K562 (cell line): Measurements from ENCODE around the gene MTG1. TPM values are rescaled to one million over a fixed set of nuclear protein-coding genes. Genes with fewer than 3 reads are reported as not detected.

ENCODE experiments used
- ATAC-seq: fragments of 200-7000 bp; cut with Tn5 transposase; 3 replicates; pipeline ENCODE4 v1.9.1; 2020; ENCODE audit warnings: moderate library complexity
- BruUV-seq: library from RNA; stranded (reverse); fragments of 400-500 nt; replicated peaks from 2 replicates; lab custom pipeline; 2021; lab: Mats Ljungman, UMichigan
- CTCF ChIA-PET: fragments of 300-600 bp; formaldehyde crosslinking; extraction: SDS; loops from one replicate; lab custom pipeline; 2021; ENCODE audit warnings: low intra/inter-chr PET ratio; lab: Yijun Ruan, JAX
- POLR2A ChIA-PET: fragments of 300-600, 350-650 bp; sonication (Branson Sonifier 250); formaldehyde crosslinking; extraction: SDS; loops from one replicate; lab custom pipeline; 2021; ENCODE audit warnings: antibody characterized with exemption, inconsistent platforms; lab: Yijun Ruan, JAX
- DNase-seq, 4 experiments: peaks; one replicate each; pipeline versions ENCODE4 v3.0.0 to v3.0.0-alpha.2; 2011 to 2018; ENCODE audit warnings: low spot score in 3 of 4, mixed read lengths in 3 of 4; ENCODE audit errors: extremely low read depth in 1 of 4
- FAIRE-seq: peaks from 2 replicates; lab custom pipeline; 2011; peaks lifted over from hg19 to GRCh38; lab: Jason Lieb, UNC
- H2AFZ ChIP-seq: 2 replicates; pipeline ENCODE4 v1.6.0; 2011; ENCODE audit warnings: low read depth, low read length, control low read depth, inconsistent platforms
- H3K27ac ChIP-seq: fragments of 200-600 bp; 3 replicates; pipeline ENCODE4 v1.8.0; 2011; ENCODE audit warnings: low read depth, mild to moderate bottlenecking, control low read depth, inconsistent platforms, low read length, moderate library complexity, mixed read lengths; ENCODE audit errors: extremely low read depth
- H3K27me3 ChIP-seq, 2 experiments: fragments of 300-600 bp in 1 of 2; 2 replicates in 1 of 2; 3 replicates in 1 of 2; pipeline versions ENCODE4 v1.6.0 to v1.8.0; 2011; ENCODE audit warnings: inconsistent platforms in 2 of 2, low read length in 2 of 2, mild to moderate bottlenecking in 1 of 2, mixed read lengths in 1 of 2, moderate library complexity in 1 of 2; ENCODE audit not compliant: control insufficient read depth in 2 of 2, insufficient read depth in 2 of 2
- H3K36me3 ChIP-seq: fragments of 300-600 bp; 3 replicates; pipeline ENCODE4 v1.8.0; 2011; ENCODE audit warnings: mild to moderate bottlenecking, low read length, inconsistent platforms; ENCODE audit not compliant: control insufficient read depth, insufficient read depth
- H3K4me1 ChIP-seq, 2 experiments: fragments of 200-600 bp in 1 of 2; replicated peaks in 1 of 2; 2 replicates in 1 of 2; 3 replicates in 1 of 2; pipeline versions ENCODE4 v1.5.1 to v1.8.0; 2011; ENCODE audit warnings: inconsistent platforms in 2 of 2, low read length in 2 of 2, mild to moderate bottlenecking in 1 of 2, mixed read lengths in 1 of 2, moderate library complexity in 1 of 2; ENCODE audit not compliant: control insufficient read depth in 2 of 2, insufficient read depth in 2 of 2
- H3K4me2 ChIP-seq: 2 replicates; pipeline ENCODE4 v1.6.1; 2011; ENCODE audit warnings: low read length, control low read depth, inconsistent platforms, mixed read lengths; ENCODE audit not compliant: insufficient read depth
- H3K4me3 ChIP-seq: fragments of 200-600 bp; sonication (generic), shearing (Covaris generic); 2 replicates; pipeline ENCODE4 v1.5.1; 2016; ENCODE audit warnings: control low read depth, inconsistent platforms
- H3K79me2 ChIP-seq: fragments of 200-600 bp; 3 replicates; pipeline ENCODE4 v1.8.0; 2011; ENCODE audit warnings: low read length, inconsistent platforms; ENCODE audit not compliant: control insufficient read depth, insufficient read depth
- H3K9ac ChIP-seq, 2 experiments: 2 replicates each; pipeline versions ENCODE4 v1.6.0 to v1.6.1; 2011; ENCODE audit warnings: low read depth in 2 of 2, low read length in 2 of 2, control low read depth in 1 of 2, inconsistent platforms in 1 of 2, mild to moderate bottlenecking in 1 of 2, mixed read lengths in 1 of 2; ENCODE audit not compliant: insufficient read depth in 1 of 2
- H3K9me1 ChIP-seq: one replicate; pipeline ENCODE4 v1.6.0; 2011; ENCODE audit warnings: inconsistent platforms, mild to moderate bottlenecking, low read length, moderate library complexity; ENCODE audit not compliant: control insufficient read depth, insufficient read depth
- H3K9me3 ChIP-seq: replicated peaks from 2 replicates; pipeline ENCODE4 v1.5.1; 2011; ENCODE audit warnings: low read depth, low read length, inconsistent platforms; ENCODE audit not compliant: control insufficient read depth, insufficient read depth
- H4K20me1 ChIP-seq: replicated peaks from 2 replicates; pipeline ENCODE4 v1.6.1; 2011; ENCODE audit warnings: low read length, inconsistent platforms, mixed read lengths; ENCODE audit not compliant: control insufficient read depth, insufficient read depth
- MBD1 ChIP-seq: fragments of 250-450 bp; sonication (Bioruptor Pico); IDR thresholded peaks from 2 replicates; pipeline ENCODE4 v1.8.0; 2022; ENCODE audit warnings: inconsistent platforms
- PHF8 ChIP-seq: fragments of 200-600 bp; sonication (generic); IDR thresholded peaks from 2 replicates; pipeline ENCODE4 v1.6.1; 2012; ENCODE audit warnings: mixed run types, mild to moderate bottlenecking, inconsistent platforms, low read length, moderate library complexity, borderline replicate concordance
- RBFOX2 ChIP-seq: fragments of 200-400 bp; formaldehyde crosslinking; IDR thresholded peaks from 2 replicates; pipeline ENCODE4 v1.6.1; 2017; ENCODE audit warnings: low read depth, mild to moderate bottlenecking, low read length, moderate library complexity
- WGBS: fragments of 100-300 bp; shearing (Covaris generic); methylation state at CpG from one replicate; pipeline ENCODE4 v1.1.6; 2016; ENCODE audit warnings: low coverage, mixed read lengths; ENCODE audit not compliant: insufficient coverage; ENCODE audit errors: missing lambda C conversion rate; 5-methylcytosine and 5-hydroxymethylcytosine counted together
- in situ Hi-C: fragments of 300-500 bp; cut with MboI; formaldehyde crosslinking; loops from 4 replicates; pipeline ENCODE4 v1.15.0; 2018; ENCODE audit warnings: inconsistent platforms, mixed read lengths
- intact Hi-C: fragments of 100-400 bp; cut with micrococcal nuclease; formaldehyde crosslinking; loops from 2 replicates; pipeline ENCODE4 v1.14.2; 2022
- polyA plus RNA-seq, 8 experiments: library from polyadenylated mRNA; depleted of rRNA in 4 of 8; stranded (reverse) in 5 of 8; unstranded in 3 of 8; fragments of >200 nt; fragmentation: Nextera tagmentation in 2 of 8; fragmentation: Illumina TruSeq in 1 of 8; extraction: Ambion mirVana in 2 of 8; extraction: Trizol in 1 of 8; gene quantifications; 2 replicates each; pipeline versions ENCODE4 v1.2.1 to v1.2.3, GENCODE V29; 2011 to 2014; ENCODE audit warnings: inconsistent platforms in 1 of 8, missing spikeins in 1 of 8
- total RNA-seq, 7 experiments: library from RNA; depleted of rRNA in 6 of 7; stranded (reverse); fragments of >200 nt in 6 of 7; fragmentation: Illumina TruSeq in 2 of 7; extraction: Trizol in 2 of 7; gene quantifications; 2 replicates each; pipeline versions ENCODE4 v1.2.1 to v1.2.3, GENCODE V29; 2011 to 2021; ENCODE audit warnings: low replicate concordance in 1 of 7

The MTG1 gene
- total and polyA plus RNA-seq, 9 of the 15 experiments (the other 6 are each of a cell fraction or from before 2014, with no cell fraction given) = 2.8 to 28.2 (median 15.4) TPM

DNA sequence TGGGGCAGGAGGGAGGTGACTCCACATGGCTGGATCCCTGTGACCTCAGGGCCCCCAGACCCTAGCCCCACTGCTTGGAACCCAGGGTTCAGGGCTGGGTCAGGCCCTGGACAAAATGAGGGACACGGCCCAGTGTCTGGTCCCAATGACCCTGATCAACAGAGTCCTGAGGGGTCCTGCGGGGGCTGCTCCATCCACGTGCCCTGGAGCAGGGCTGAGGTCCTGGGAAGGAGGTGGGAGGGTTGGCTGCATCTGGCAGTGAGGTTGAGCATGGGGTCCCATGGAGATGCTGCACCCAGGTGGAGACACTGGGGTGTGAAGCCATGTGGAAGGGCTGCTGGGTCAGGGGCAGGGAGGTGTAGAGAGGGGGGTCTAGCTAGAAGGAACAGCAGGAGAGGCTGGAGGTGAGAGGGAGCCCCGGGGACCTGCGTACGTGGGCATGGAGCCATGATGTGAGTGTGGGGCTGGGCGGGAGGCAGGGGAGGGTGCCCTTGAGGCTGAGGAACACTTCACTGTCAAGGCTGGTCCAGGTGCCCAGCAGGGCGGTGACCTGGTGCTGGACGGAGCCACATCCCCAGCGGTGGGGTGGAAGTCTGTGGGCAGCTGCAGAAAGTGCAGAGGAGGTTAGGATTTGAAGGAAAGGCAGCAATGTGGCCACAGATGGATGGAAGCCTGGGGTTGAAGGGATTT is 60.4 kb downstream of the MTG1 start:
- Histone ChIP-seq H2AFZ (no peak overlapping the region), H3K27ac (no peak overlapping the region; the same call in 2 of the 3 replicates), H3K36me3 (no peaks in the 10 kb centered on the region), H4K20me1 (no peaks in the 10 kb centered on the region), H3K9ac (peak overlapping the region in 1 of 2 experiments; percentile 64; a peak in 3 of 4 replicates), H3K27me3 (peaks cover 0 to 40% of the 10 kb centered on the region in 2 experiments; a peak in 2 of 5 replicates), H3K9me1 (no peaks in the 10 kb centered on the region), H3K4me3 (peak overlapping the region; percentile 20; the same call in 1 of the 2 replicates), H3K79me2 (no peaks in the 10 kb centered on the region; the same call in 2 of the 3 replicates), H3K4me2 (peak overlapping the region; percentile 16; the same call in 1 of the 2 replicates), H3K4me1 (peaks cover 0 to 34% of the 10 kb centered on the region in 2 experiments; a peak in 2 of 5 replicates), H3K9me3 (no peaks in the 10 kb centered on the region)
- 2% methylated on average over 10 of the region's 10 CpGs for WGBS
- no peak for FAIRE-seq
- in situ Hi-C loops (no loop called here), intact Hi-C loops (no loop called here)
- no peak for DNase-seq
- BruUV-seq = no TSS peak
- ChIA-PET CTCF (interaction anchor here (0.6 kb wide), 1 partner anchor 56 kb away, joined by 3 read pairs; no protein-coding TSS in a partner anchor), POLR2A (interaction anchor here (0.6 to 1.0 kb wide), 3 partner anchors 10 to 103 kb away, joined by 3 to 4 read pairs (median 3); no protein-coding TSS in a partner anchor)
- peak; percentile 1; the same call in 1 of the 2 replicates for TF ChIP-seq PHF8
- TF ChIP-seq MBD1 (CRISPR knock-in tag) = no peak
- 0 out of 2 replicates have a peak, but pooled peaks have one; percentile 4 for TF ChIP-seq RBFOX2
- no peak for ATAC-seq
